Measurements from ENCODE around the gene OST4. TPM values are rescaled to one million over a fixed set of nuclear protein-coding genes. Genes with fewer than 3 reads are reported as not detected.
A peak's percentile ranks its signal among the peaks of the same experiment; 100 is the strongest.

Gene OST4
- polyA plus RNA-seq, 3 donors: 209 to 635 (median 615) TPM

- H3K4me2 ChIP-seq (replicated peaks; ENCODE audit: extremely low read depth, low read length, poor library complexity, severe bottlenecking): peak overlapping the region; percentile 53
- peak overlapping the region; percentile 85 for H2AFZ ChIP-seq (ENCODE audit: insufficient read depth, low read depth, low read length, poor library complexity, severe bottlenecking)
- 70% methylated on average over 7 of the region's 14 CpGs for WGBS (ENCODE audit: insufficient coverage)
- Mint-ChIP-seq H3K4me1 (peaks cover 58% of the 10 kb centered on the region), H3K27me3 (ENCODE audit: low read depth in 3 of 3) (peaks cover 0 to 7% (median 0%) of the 10 kb centered on the region in 3 donors), H3K36me3 (no peaks in the 10 kb centered on the region), H3K4me3 (peak overlapping the region in 1 of 2 donors; percentile 20), H3K27ac (no peak overlapping the region), H3K9me3 (peaks cover 0 to 2% (median 0%) of the 10 kb centered on the region in 7 donors)
- H3K4me1 ChIP-seq (ENCODE audit: control insufficient read depth in 1 of 2, insufficient read depth in 2 of 2, low read length in 2 of 2): peaks cover 52 to 56% of the 10 kb centered on the region in 2 donors
- H3K9me3 ChIP-seq (replicated peaks in 1 of 2; ENCODE audit: control insufficient read depth in 1 of 2, insufficient read depth in 1 of 2, low read length in 2 of 2): no peaks in the 10 kb centered on the region
- H3K36me3 ChIP-seq (replicated peaks in 1 of 2; ENCODE audit: control insufficient read depth in 1 of 2, insufficient read depth in 2 of 2, low read length in 2 of 2): no peaks in the 10 kb centered on the region
- H3K27me3 ChIP-seq (ENCODE audit: control insufficient read depth in 2 of 2, insufficient read depth in 2 of 2, low read length in 2 of 2): no peaks in the 10 kb centered on the region
- H4K20me1 ChIP-seq (ENCODE audit: insufficient read depth, low read length): no peaks in the 10 kb centered on the region
- intact Hi-C loops (cut with micrococcal nuclease): loop anchor here in 1 of 2 donors (2.0 kb wide), 1 partner anchor 47 kb away; the partner anchor contains the start of gene TMEM214
- H3K79me2 ChIP-seq (ENCODE audit: insufficient read depth, low read length): peaks cover 5% of the 10 kb centered on the region
- no peak for TF ChIP-seq CTCF (IDR thresholded peaks at IDR 0.05)
- H3K4me3 ChIP-seq (replicated peaks in 1 of 3; ENCODE audit: low read depth in 2 of 3, low read length in 3 of 3): peak overlapping the region in 2 of 3 experiments; percentile 19 to 56
- no peak overlapping the region for H3K9ac ChIP-seq (ENCODE audit: insufficient read depth, low read length, poor library complexity, severe bottlenecking)
- DNase-seq: no peak
- no peak overlapping the region for H3K27ac ChIP-seq (ENCODE audit: low read depth in 1 of 2, low read length in 2 of 2)
Measured at GRCh38 chr2:27079233-27080139, 8.0 kb upstream of the OST4 start.

DNA sequence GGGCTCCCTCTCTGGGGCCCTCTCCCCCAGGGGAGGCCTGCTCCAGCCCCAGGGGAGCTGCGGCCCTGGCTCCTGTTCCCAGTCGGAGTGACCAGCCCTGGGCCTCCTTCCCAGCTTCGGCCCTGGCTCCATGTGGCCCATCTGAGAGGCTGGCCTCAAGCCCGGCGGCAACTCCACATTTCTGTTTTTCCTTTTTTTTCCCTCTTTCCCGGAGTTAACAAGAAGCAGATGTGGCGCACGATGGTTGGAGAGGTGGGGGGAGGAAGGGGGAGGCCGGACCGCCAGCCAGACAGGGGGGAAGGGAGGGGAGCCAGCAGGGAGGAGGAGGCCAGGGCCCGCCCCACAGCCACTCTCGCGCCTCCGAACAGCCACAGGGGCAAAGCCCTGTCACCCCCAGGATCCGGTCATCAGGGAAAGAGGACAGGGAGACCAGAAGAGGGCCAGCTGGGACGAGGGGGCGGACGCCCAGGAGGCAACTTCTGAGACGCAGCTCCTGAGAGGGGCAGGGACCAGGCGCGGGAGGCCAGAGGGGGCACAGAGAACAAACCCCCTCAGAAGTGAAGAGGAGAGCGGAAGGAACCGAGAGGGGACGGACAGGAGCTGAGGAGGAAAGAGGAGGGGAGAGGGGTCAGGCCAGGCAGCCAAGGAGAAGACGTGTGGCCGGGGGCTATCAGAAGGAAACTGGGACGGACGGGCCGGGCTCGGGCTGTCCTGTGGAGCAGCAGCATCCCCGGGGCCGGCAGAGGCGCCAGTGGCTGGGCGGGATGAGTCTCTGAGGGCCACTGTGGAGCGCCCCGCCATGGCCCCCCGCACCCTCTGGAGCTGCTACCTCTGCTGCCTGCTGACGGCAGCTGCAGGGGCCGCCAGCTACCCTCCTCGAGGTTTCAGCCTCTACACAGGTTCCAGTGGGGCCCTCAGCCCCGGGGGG, 7.1 kb upstream of the OST4 start, which contains the start of gene EMILIN1:
Gene EMILIN1, plus strand, starts transcription at position 349 of the 928 bp plus-strand sequence. Its CDS starts 451 bp downstream, at position 800.
- Histone ChIP-seq H4K20me1 (ENCODE audit: insufficient read depth, low read length) (no peaks in the 10 kb centered on the region), H3K9ac (ENCODE audit: insufficient read depth, low read length, poor library complexity, severe bottlenecking) (no peak within 1 kb of the TSS), H3K9me3 (replicated peaks in 1 of 2; ENCODE audit: control insufficient read depth in 1 of 2, insufficient read depth in 1 of 2, low read length in 2 of 2) (no peaks in the 10 kb centered on the region), H3K36me3 (replicated peaks in 1 of 2; ENCODE audit: control insufficient read depth in 1 of 2, insufficient read depth in 2 of 2, low read length in 2 of 2) (no peaks in the 10 kb centered on the region), H2AFZ (ENCODE audit: insufficient read depth, low read depth, low read length, poor library complexity, severe bottlenecking) (peak within 1 kb of the TSS; percentile 85), H3K27me3 (ENCODE audit: control insufficient read depth in 2 of 2, insufficient read depth in 2 of 2, low read length in 2 of 2) (no peaks in the 10 kb centered on the region), H3K79me2 (ENCODE audit: insufficient read depth, low read length) (peaks cover 5% of the 10 kb centered on the region), H3K4me3 (replicated peaks in 1 of 3; ENCODE audit: low read depth in 2 of 3, low read length in 3 of 3) (peak within 1 kb of the TSS in 2 of 3 experiments; percentile 19 to 56), H3K4me1 (ENCODE audit: control insufficient read depth in 1 of 2, insufficient read depth in 2 of 2, low read length in 2 of 2) (peaks cover 57 to 65% of the 10 kb centered on the region in 2 donors), H3K27ac (ENCODE audit: low read depth in 1 of 2, low read length in 2 of 2) (no peak within 1 kb of the TSS), H3K4me2 (replicated peaks; ENCODE audit: extremely low read depth, low read length, poor library complexity, severe bottlenecking) (peak within 1 kb of the TSS; percentile 53)
- H3K4me3 Mint-ChIP-seq: peak within 1 kb of the TSS; percentile 67 to 82
- intact Hi-C loops (cut with micrococcal nuclease): no loop called here
- no peak for TF ChIP-seq CTCF (IDR thresholded peaks at IDR 0.05)
- peaks cover 0 to 7% (median 0%) of the 10 kb centered on the region in 3 donors for H3K27me3 Mint-ChIP-seq (ENCODE audit: low read depth in 3 of 3)
- WGBS (ENCODE audit: insufficient coverage): 30% methylated on average over 24 of the region's 41 CpGs
- peaks cover 0 to 2% (median 0%) of the 10 kb centered on the region in 7 donors for H3K9me3 Mint-ChIP-seq
- peaks cover 63% of the 10 kb centered on the region for H3K4me1 Mint-ChIP-seq
- no peak within 1 kb of the TSS for H3K27ac Mint-ChIP-seq
- no peaks in the 10 kb centered on the region for H3K36me3 Mint-ChIP-seq
- DNase-seq: no peak

Data from CD14-positive monocyte (primary cell).